ENCODE results near the gene NOTCH3. TPM values are rescaled to one million over a fixed set of nuclear protein-coding genes. Genes with fewer than 3 reads are reported as not detected.
A peak's percentile ranks its signal among the peaks of the same experiment; 100 is the strongest.

Gene NOTCH3
- total RNA-seq, 1 experiment from 2014 or later, result 164 TPM

DNA sequence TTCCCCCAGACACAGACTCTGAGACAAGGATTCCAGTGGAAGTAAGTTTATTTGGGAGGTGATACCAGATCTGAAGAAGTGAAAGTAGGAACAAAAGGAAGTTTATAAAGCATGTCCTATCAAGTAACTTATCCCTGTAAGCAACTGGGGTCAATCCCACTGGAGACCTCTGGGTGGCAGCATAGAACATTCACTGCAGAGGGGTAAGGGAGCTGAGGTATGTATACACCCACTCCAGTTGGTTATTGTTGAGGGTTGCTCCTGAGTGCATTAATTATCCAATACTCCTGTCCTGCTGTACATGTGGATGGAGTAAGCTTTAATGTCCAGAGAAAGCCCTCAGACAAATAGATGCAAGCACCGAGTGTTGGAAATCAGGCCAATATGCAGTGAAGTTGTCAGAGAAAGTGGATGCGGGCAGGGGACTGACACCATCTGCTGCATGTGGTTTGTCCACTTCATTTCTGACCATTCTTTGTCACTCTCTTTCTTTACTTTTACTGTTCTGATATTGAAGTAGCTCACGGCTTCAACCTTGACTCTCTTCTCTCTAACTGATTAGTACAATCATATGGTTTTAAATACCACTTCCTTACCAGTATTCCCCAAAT lies 46.7 kb downstream of the NOTCH3 start:
- no peak overlapping the region for H2BK5ac ChIP-seq (ENCODE audit: insufficient read length, low read length)
- TF ChIP-seq, protein P1, sequence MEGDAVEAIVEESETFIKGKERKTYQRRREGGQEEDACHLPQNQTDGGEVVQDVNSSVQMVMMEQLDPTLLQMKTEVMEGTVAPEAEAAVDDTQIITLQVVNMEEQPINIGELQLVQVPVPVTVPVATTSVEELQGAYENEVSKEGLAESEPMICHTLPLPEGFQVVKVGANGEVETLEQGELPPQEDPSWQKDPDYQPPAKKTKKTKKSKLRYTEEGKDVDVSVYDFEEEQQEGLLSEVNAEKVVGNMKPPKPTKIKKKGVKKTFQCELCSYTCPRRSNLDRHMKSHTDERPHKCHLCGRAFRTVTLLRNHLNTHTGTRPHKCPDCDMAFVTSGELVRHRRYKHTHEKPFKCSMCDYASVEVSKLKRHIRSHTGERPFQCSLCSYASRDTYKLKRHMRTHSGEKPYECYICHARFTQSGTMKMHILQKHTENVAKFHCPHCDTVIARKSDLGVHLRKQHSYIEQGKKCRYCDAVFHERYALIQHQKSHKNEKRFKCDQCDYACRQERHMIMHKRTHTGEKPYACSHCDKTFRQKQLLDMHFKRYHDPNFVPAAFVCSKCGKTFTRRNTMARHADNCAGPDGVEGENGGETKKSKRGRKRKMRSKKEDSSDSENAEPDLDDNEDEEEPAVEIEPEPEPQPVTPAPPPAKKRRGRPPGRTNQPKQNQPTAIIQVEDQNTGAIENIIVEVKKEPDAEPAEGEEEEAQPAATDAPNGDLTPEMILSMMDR (conservative IDR thresholded peaks at IDR 0.05), result peak; percentile 79
- no peak overlapping the region for H3K23ac ChIP-seq (ENCODE audit: insufficient read length, low read depth, low read length)
- H2BK20ac ChIP-seq (ENCODE audit: low read depth, low read length, poor library complexity, severe bottlenecking), result no peak overlapping the region
- H3K18ac ChIP-seq (ENCODE audit: insufficient read length, low read depth, low read length), result no peak overlapping the region
- H3K36me3 Mint-ChIP-seq (ENCODE audit: insufficient read depth in 1 of 3, low read depth in 3 of 3), result peaks cover 0 to 3% (median 2%) of the 10 kb centered on the region in 3 experiments; a peak in 1 of 7 replicates
- no peak overlapping the region for H2AFZ ChIP-seq (ENCODE audit: low read length)
- H4K91ac ChIP-seq (ENCODE audit: insufficient read length, low read depth, low read length), result no peak overlapping the region
- no peaks in the 10 kb centered on the region for H3K27me3 ChIP-seq (ENCODE audit: insufficient read depth, low read length)
- H3K9me3 ChIP-seq (ENCODE audit: control insufficient read depth, low read depth, low read length), result no peaks in the 10 kb centered on the region
- no peak overlapping the region for H2BK12ac ChIP-seq (ENCODE audit: insufficient read length, low read depth, low read length)
- H3K4me3 Mint-ChIP-seq, result no peak overlapping the region
- no peaks in the 10 kb centered on the region for H3K79me2 ChIP-seq (ENCODE audit: insufficient read depth, low read length)
- peaks cover 5% of the 10 kb centered on the region for H3K27me3 Mint-ChIP-seq (ENCODE audit: low read depth)
- H4K5ac ChIP-seq (ENCODE audit: insufficient read length, low read depth, low read length), result no peak overlapping the region
- no peak overlapping the region for H3K27ac ChIP-seq (ENCODE audit: insufficient read length, low read depth, low read length)
- H3K23me2 ChIP-seq (ENCODE audit: insufficient read length, low read depth, low read length, poor library complexity, severe bottlenecking), result no peaks in the 10 kb centered on the region
- H2AK5ac ChIP-seq (ENCODE audit: insufficient read length, low read length), result no peak overlapping the region
- no peak overlapping the region for H3K56ac ChIP-seq (ENCODE audit: insufficient read length, low read depth, low read length)
- no peak overlapping the region for H3T11ph ChIP-seq (ENCODE audit: low read length)
- H2BK15ac ChIP-seq (ENCODE audit: low read depth, low read length), result no peak overlapping the region
- no peak overlapping the region for H4K8ac ChIP-seq (replicated peaks; ENCODE audit: insufficient read length, low read depth, low read length)
- peak; percentile 79 for DNase-seq
- no peak overlapping the region for H3K9ac ChIP-seq (ENCODE audit: extremely low read depth, insufficient read length, low read length)
- peaks cover 12 to 13% of the 10 kb centered on the region in 2 experiments for H3K9me3 Mint-ChIP-seq
- no peaks in the 10 kb centered on the region for H3K79me1 ChIP-seq (ENCODE audit: insufficient read depth, low read depth, low read length, poor library complexity, severe bottlenecking)
- no peak overlapping the region for H2BK120ac ChIP-seq (ENCODE audit: low read depth, low read length, poor library complexity, severe bottlenecking)
- no peak overlapping the region for H3K4ac ChIP-seq (ENCODE audit: low read depth, low read length)
- no peak overlapping the region for H3K4me2 ChIP-seq (ENCODE audit: insufficient read depth, insufficient read length, low read length)
- H3K14ac ChIP-seq (ENCODE audit: insufficient read depth, low read length), result no peak overlapping the region
- no peak overlapping the region for H3K27ac Mint-ChIP-seq
- H3K4me1 Mint-ChIP-seq, result peaks cover 11% of the 10 kb centered on the region in 2 experiments
- no CpG with 5 or more reads among the region's 3 CpGs for WGBS (ENCODE audit: extremely low coverage, insufficient read length, low lambda C conversion rate)
- no peaks in the 10 kb centered on the region for H4K20me1 ChIP-seq (ENCODE audit: control insufficient read depth, insufficient read depth, insufficient read length)
- H3K4me1 ChIP-seq (ENCODE audit: insufficient read depth, low read length), result no peaks in the 10 kb centered on the region

Data from H9 (cell line).